ENCODE measurements around the gene ZBTB7C.

ZBTB7C gene

DNA sequence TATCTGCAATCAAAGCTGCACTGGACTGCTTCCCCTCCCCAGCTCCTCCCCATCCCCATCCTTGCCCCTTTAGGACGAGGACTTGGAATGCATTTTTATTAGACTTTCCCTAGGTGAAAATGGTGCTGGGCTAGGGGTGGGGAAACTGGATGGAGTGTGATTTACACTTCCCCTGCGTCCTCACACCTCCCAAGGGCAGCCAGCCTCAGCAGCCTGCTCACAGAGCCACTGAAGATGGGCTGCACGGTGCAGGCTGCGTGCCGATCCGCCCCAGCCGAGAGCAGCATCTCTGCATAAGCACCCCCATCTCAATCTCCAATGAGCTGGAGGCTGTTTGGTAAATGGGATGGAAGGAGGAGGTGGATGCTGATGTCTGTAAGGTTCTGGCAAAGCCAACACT lies 87.6 kb downstream of the ZBTB7C start:
- DNase-seq: no peak

DNA sequence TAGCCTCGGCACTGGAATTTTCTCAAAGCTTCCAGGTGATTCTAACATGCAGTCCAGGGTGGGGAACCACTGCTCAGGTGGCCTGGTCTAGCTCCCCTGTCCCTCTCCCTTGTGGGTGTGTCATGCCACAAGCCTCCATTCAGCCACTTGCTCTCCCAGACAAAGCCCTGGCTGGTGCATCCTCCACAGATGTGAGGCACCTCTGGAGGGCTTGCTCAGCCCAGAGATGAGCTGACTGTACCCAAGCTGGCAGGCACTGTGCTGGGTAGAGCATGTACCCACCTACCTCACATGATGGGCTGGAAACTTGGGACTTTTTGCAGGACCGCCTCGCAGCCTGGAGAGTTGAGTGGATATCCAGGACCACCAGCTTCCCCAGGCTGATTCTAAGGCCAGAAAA lies 88.1 kb downstream of the ZBTB7C start:
- DNase-seq: no peak

DNA sequence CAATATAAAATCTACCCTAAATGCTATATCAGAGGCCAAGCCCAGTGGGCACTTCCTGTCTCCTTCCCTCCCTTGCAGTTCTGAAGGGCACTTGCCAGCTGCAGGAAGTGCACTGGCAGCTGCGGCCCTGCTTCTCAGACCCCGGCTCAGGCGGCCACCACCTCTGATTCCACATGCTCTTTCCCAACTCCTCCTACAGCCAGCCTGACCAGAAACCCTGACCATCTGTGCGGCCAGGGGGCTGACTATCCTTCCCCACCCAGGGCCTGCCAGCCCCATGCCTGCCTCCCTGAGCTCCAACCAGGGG lies 88.6 kb downstream of the ZBTB7C start:
- no peak for DNase-seq

DNA sequence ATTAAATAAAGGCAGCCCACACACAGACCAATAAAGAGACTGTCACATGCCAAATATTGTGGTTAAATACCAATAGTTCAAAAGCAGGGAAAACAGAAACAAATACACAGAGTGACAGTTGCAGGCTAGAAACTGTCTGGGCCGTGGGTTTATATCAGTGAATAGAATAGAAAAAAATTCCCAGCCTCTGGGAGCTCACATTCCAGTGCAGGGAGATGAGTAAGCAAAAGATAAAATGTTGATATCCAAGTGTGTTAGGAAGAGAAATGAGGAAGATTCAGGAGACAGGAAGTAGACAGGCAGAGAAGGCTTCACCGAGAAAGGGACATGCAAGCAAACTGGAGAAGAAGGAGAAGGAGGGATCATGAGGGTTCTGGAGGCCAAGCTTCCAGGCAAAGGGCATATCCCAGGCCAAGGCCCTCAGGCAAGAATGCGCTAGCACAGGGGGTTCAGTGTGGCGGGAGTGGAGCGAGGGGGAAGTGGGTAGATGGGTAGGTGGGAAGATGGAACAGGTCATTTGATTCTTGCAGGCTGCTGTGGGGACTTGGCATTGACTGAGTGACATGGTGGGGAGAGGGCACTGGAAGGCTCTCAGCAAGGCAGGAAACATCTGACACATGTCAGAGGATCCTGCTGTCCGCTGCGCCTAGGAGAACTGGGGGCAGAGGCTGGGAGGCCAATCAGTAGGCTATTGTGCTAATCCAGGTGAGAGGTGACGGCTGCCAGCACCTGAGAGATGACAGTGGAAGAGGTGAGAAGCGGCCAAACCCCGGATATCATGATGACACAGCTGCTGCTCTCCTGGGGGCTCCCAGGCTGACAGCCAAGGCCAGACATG lies 89.2 kb downstream of the ZBTB7C start:
- no peak for DNase-seq

DNA sequence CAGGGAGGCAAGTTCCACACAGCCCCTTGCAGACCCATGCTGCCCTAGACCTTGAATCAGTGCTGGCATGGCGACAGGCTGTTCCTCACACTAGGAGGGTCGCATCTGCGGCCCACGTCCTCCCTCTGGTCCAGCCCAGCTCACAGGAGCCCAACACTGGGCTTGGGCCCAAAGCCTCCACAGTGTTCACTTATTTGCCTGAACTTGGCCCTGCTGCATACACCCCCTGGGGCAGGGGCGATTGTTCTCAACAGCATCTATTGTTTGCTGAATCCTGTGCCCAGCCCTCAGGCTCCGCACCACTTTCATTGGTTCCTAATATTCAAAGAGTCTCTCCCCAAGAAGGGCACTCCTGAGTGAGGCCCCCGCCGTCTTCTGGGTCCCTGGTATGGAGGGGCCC lies 90.7 kb downstream of the ZBTB7C start:
- no peak for DNase-seq

DNA sequence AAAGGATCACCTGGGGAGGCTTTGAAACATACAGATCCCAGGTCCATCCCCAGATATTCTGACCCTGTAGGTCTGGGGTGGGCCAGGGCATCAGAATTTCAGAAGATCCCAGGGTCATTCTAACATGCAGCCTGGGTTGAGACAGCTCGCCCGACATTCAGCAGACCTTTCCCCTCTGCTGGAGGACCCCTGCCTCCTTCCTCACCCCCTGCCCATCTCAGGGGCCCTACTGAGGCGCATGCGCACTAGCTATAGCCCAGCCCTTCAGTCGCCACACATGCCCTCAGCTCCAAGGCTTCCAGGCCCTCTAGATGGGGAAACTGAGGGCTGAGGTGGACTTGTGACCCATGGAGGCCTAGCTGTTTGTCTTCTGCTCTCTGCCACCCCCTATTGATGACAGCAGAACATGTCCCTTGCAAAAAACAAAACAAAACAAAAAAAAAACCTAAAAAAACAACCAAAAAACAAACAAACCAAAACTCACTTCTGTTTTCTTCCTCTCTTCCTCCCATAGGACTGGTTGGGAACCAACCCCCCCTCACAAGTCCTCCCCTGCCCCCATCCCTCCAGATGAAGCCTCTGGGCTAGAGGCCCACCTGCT lies 91.3 kb downstream of the ZBTB7C start:
- no peak for DNase-seq

DNA sequence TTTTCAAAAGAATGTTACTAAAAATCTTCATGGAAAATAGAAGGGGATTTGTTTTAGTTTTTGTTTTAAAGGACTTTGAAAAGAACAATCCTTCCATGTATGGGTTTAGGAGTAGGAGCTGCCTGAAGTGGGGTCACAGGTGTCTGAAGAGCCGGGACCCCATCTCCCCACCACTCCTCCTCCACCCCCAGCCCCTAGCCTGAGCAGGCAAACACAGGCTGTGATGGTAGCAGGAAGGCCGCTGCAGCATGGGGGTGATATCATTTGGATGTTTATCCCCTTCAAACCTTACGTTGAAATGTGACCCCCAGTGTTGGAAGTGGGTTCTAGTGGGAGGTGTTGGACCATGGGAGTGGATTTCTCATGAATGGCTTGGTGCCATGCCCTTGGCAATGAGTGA lies 93.0 kb downstream of the ZBTB7C start:
- no peak for DNase-seq

DNA sequence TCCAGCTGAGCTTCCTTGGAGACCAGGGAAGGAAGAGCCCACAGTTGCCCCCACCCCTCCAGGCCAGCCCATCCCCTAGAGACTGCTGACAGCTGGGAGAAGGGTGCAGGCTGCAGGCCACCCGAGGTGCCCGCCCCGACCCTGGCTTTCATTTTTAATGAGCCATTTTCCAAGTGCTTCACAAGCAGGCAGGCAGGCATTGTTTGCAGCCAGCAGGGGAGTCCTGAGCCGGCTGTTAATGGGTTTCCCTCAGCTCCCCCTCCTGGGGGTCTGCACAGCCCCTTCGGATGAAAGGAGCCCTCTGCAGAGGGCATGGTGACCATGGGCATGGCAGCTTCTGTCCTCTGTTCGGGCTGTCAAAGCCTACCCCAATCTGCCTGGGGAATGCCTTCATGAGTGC lies 94.5 kb downstream of the ZBTB7C start:
- no peak for DNase-seq

DNA sequence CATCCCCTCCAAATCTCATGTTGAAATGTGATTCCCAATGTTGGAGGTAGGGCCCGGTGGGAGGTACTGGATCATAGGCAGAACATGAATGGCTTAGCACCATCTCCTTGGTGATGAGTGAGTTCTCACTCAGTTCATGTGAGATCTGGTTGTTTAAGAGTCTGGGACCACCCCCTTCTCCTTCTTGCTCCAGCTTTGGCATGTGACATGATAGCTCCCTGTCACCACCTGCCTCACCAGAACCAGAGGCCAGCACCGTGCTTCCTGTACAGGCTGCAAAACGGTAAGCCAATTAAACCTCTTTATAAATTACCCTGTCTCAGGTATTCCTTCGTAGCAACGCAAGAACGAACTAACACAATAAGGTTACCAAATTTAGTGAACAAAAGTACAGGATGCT lies 95.4 kb downstream of the ZBTB7C start:
- no peak for DNase-seq

DNA sequence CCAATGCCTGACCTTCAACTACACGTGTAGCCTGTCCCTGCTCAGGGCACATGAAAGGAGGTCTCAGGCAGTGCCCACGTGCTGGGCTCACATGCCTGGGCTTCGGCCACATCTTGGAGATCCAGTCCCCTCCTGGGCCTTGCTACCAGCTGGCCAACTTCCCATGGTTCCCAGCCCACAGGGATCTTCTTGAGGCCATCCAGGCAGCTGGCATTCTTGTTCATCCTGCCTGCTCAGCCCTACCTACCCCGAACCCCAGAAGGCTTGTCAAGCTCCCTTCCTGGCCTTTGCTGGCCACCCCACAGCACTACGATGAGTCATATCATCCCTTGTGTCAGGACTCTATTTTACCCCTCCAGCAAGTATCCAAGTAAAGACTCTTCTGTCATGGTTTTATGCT lies 97.1 kb downstream of the ZBTB7C start:
- DNase-seq: no peak

DNA sequence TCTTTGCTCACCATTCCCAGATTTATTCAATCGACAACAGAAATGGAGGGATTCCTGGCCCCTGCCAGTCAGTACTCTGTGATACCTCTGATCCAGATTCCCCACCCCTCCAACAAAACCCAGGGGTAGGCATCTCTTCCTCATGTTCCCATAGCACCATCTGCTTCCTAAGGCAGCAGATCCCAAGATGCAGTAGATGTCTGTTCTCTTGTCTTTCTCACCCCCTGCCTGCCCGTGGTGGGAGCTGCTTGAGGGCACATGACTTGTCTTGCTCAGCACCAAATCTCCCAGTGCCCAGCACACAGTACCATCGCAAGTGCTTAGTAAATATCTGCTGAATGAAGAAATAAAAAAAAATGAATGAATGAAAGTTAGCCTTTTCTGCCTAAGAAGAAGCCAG lies 98.2 kb downstream of the ZBTB7C start:
- DNase-seq: no peak

DNA sequence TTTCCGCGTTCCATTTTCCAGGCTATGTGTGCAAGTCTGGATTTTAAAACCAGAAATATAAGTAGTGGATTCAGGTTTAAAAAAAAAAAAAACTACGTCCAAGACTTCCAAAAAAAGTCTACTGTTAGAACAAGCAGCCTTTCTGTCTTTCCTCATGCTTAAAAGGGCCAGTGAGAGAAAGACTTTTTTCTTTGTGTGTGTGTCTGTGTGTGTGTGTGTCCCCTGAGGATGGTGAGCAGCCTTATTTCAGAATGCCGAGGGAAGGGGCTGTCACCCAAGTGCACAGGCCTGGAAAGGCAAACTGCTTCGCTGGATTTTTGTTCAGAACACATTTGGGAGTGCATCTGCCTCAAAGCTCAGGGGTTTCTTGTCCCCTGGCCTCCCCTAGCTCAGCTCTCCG lies 98.8 kb downstream of the ZBTB7C start:
- DNase-seq: no peak

DNA sequence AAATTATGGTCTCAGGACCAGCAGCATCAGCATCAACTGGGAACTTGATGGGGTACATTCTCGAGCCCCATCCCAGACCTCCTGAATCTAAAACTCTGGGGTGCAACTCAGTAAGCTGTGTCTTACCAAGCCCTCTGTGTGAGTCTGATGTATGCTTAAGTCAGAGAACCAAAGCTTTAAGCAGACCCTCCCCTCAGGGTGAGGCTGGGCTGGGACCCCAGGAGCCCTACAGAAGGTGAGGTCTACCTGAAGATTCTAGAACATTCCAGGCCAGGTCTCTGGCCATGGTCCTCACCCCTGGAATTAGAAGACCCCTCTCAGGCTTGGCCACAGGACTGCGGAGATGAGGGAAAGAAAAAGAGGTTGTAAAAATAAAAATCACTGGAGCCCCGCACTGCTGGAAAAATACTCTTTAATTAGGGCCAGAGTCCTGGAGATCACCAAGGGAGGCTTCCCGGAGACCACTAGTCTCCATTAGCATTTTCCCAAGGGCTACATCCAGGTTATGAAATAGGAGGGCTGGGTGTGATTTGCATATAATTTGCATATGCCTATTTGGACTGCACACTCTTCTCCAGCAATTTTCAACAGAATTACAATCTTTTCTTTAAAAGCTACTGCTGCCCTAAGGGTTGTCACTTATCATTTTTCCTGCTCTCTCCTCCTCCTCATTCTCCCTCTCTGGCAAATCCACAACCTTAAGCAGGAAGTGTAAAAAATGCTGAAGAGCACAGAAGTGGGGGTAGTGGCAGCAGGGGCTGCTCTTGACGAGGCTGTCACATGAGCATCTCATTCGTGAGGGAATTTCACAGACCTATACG lies 100.2 kb downstream of the ZBTB7C start:
- DNase-seq: no peak

DNA sequence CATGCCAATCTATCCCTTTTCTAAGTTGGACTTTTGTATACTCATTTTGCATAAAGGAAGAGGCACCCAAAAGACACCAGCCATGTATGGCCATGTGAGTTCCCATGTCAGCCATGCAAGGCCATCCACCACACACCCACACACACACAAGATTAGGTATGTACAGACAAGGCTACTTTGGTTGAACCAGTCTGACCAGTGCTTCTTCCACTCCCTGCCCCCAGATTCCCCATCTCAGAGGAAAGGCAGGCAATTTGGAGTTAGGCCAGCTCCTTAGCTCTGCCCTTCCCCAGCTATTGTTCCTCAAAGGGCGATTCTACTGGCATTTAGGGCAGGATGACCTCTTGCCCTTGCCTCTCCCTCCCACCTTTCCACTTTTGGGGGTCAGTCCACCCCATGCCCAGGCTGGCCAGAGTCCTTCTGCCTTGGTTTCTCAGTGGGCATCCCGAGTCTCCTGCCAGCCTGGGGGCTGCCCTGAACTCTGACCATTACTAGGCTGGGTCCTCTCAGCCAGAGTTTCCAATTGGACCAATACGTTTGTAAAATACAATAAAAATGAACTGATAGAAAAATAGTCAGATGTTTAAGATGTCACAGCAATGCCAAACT lies 101.1 kb downstream of the ZBTB7C start:
- no peak for DNase-seq

DNA sequence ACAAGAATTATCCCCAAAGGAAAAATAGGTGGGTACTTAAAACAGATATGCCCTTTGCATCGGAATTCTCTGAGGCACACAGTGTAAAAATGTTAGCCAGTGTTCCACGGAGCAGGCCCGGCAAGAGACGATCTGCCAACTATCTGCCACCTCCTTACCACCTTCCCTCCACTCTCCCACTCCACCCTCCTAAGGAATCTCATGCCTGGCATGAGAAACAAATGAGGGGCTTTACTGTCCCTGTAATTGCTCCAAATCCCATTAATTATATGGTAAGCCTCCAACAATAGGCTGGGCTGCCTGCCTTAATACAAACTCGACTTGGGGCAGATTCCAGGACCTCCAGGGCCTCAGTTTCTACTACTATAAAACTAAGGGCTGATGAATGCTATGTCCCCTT lies 102.3 kb downstream of the ZBTB7C start:
- DNase-seq: no peak

DNA sequence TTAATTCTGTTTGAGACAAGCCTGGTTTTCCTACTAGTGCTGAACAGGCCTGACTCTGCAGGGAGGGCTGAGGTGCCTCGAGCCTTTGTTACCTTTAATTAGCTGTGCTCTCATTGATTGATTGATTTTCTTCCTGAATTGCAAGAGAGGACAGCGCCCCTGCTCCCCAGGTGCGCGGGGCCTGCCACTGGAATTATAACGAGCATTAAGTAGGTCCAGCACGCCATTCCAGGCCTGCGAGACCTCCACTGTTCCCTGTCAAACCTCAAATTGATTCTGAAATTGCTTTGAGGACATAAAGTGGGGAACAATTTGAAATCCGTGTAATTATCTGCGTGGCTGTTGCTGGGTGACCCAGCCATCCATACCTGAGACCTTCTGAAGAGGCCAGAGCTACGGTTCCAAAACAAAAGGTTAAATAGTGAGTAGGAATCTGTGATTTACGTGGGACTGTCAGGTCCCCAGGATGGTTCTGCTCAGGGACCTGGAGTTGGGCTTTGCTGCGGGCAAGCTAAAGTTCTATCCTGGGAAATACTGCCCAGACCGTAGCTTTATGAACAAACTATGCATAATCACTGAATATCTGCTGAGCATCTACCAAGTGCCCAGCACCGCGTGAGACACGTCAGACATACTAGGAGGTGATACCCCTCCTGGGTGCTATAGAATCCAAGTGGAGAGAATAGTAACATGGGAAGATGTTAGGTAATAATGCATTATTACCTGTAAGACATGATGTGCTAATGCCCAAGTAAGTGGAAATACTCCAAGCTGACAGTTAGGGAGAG lies 104.1 kb downstream of the ZBTB7C start:
- no peak for DNase-seq

DNA sequence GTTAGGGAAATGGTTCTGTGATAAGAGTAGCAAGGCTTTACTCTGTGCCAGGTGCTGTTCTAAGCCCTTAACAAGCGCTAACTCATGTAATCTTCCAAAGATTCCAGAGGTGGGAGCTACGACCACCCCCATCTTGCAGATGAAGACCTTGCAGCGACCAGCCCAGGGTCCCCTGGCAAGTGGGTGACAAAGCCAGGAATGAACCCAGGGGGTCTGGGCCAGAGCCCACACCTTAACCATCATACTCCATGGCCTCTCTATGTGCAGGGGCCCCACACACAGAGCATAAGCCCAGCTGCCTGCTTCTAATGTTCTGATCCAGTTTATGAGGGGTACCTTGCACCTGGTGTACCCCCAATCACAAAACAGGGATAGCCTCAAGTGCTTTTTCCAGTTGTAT lies 105.3 kb downstream of the ZBTB7C start:
- no peak for DNase-seq

DNA sequence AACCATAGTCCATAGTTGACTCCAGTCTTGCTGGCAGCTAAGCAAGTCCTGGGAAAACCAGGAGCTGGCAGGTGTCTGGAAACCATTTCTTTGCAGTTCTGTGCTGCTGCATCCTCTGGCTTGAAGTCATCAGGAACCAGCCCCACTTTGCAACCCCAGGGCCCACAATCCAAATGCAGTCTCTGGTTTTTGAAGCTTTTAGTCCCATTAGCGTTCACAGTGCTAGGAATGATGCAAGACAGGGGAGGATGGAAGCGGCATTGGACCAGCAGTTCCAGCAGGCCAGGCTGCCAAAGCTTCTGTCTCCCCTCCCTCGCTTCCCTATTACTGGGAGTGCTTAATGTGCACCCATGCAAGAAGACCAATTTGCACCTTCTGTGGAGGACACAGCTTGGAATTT lies 106.4 kb downstream of the ZBTB7C start:
- no peak for DNase-seq

DNA sequence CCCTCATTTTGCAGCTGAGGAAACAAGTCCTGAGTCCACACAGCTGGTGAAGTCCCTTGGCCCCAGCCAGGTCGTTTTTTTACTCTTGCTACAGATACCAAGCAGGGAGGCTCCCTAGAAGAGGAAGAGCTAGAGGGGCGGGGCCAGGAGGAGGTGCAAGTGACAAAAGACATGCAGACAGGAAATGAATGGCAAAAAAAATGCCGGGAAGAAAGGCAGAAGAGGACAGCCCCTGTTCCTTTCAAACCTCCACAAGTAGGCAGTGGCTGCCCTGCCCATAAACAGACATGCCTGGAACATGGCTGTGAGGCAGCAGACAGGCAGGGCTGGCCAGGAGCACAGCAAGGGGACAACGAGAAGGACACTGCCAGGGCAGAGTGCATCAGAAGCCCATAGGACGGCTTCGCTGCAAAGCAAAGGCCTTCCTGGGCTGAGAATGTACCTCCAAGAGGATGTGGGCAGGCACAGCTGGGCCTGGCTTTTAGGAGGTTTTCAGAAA lies 108.7 kb downstream of the ZBTB7C start:
- no peak for DNase-seq

DNA sequence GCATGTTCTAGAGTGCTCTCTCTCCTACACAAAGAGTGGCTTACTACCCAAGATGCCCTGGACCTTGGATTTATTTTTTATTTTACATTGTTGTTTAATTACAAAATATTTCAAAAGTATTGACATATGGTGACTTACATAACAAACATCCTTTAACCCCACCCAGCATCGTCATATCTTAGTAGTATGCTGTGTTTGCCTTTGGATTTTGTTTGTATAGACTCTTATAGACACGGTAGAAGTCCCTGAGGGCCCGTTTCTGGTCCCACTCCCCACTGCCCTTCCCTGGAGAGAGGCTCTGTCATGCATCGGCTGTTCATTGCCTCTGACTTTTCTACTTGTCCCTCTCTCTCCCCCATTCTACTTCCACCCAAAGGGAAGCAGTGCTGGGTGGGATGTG lies 112.0 kb downstream of the ZBTB7C start:
- no peak for DNase-seq

DNA sequence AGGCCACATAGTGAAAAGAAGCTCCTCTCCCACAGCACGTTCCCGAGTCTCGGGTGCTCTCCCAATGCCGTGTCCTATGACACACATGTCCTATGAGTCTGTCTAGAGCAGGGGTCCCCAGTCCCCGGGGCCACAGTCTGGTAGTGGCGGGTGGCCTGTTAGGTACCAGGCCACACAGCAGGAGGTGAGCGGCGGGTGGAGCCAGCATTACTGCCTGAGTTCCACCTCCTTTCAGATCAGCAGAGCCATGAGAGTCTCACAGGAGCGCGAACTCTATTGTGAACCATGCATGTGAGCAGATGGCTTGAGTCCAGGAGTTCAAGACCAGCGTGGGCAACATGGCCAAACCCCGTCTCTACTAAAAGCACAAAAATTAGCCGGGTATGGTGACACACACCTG lies 112.6 kb downstream of the ZBTB7C start:
- no peak for DNase-seq

DNA sequence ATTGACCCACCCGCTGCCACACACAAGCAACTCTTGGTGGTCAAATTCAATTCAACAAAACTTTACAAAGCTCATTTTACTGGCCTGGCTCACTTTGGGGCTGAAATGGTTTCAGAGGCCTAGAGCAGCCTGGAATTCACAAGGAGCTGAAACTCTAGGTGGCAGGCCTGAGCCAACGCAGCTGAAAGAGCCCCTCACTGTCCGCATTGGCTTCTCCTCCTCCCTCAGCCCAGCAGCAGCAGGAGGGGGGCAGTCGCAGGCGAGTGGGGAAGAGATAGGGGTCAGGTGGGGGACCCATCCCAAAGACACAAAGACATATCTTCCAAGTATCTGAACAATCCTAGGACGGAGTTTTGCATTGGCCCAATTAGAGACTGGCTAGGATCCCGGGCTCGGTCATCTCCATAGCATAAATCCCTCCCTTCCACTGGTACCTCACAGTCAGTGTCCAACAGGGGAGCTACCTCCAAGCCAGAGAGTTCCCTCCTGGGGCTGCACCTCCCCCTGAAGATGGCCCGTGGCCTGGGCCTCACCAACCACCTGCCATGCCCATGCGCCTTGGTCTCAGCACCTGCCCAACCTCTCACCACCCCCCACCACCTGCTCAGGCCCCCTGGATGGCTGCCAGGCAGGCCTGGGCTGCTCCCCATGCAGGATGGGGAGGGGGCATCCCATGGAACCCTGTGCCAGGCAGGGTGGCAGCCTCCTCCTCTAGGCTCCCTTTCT lies 113.4 kb downstream of the ZBTB7C start:
- DNase-seq: no peak

Data from T-helper 9 cell (primary cell).